IPS DF 4.7 (cell line): Measurements from ENCODE around the gene DDX28.
"Not testable (repeated sequence)": the region's sequence is repeated elsewhere in the genome, so short reads cannot be mapped to it uniquely, and the experiment has no call there.

ENCODE experiments used
- DNase-seq: peaks from one replicate; pipeline ENCODE4 v3.0.0-alpha.2; 2013; ENCODE audit warnings: low spot score; ENCODE audit errors: extremely low read depth

The DDX28 gene

GRCh38 chr16:68037841-68038597, 15.0 kb upstream of the DDX28 start:
- no peak for DNase-seq

GRCh38 chr16:68035227-68035626, 12.2 kb upstream of the DDX28 start:
- DNase-seq, result no peak

GRCh38 chr16:68033101-68033500, 10.1 kb upstream of the DDX28 start:
- no peak for DNase-seq

- no peak for DNase-seq
These were observed 8.9 kb upstream of the DDX28 start for GRCh38 chr16:68031951-68032350.

- DNase-seq, result not testable (repeated sequence)
These were observed 7.1 kb upstream of the DDX28 start for GRCh38 chr16:68030108-68030507.

GRCh38 chr16:68028996-68029395, 6.0 kb upstream of the DDX28 start:
- no peak for DNase-seq

- DNase-seq, result no peak
These were observed 729 bp downstream of the DDX28 start for GRCh38 chr16:68022278-68022727.

GRCh38 chr16:68021490-68021889, 1.5 kb downstream of the DDX28 start:
- DNase-seq, result no peak

- no peak for DNase-seq
These were observed 3.8 kb downstream of the DDX28 start for GRCh38 chr16:68019167-68019680.

GRCh38 chr16:68015681-68016080, 7.4 kb downstream of the DDX28 start, which contains the start of gene DPEP2NB:
Gene DPEP2NB (minus strand): TSS chr16:68015911. CDS start chr16:68015770, 141 bp downstream.
- DNase-seq, result no peak

GRCh38 chr16:68013440-68013839, 9.6 kb downstream of the DDX28 start:
- no peak for DNase-seq

- not testable (repeated sequence) for DNase-seq
These were observed 13.2 kb downstream of the DDX28 start for GRCh38 chr16:68009872-68010271.

GRCh38 chr16:68009157-68009735, 13.8 kb downstream of the DDX28 start:
- DNase-seq, result no peak

- no peak for DNase-seq
These were observed 17.2 kb downstream of the DDX28 start for GRCh38 chr16:68005786-68006286.

- no peak for DNase-seq
These were observed 17.8 kb downstream of the DDX28 start for GRCh38 chr16:68005211-68005610.

GRCh38 chr16:68003031-68003430, 20.0 kb downstream of the DDX28 start:
- DNase-seq, result no peak

- DNase-seq, result no peak
These were observed 22.6 kb downstream of the DDX28 start for GRCh38 chr16:68000450-68000849.

GRCh38 chr16:67999985-68000384, 23.0 kb downstream of the DDX28 start:
- no peak for DNase-seq

- not testable (repeated sequence) for DNase-seq
These were observed 24.0 kb downstream of the DDX28 start, which contains the start of gene DPEP2 for GRCh38 chr16:67998779-67999688. Gene DPEP2 (minus strand): TSS chr16:67999484. CDS start chr16:67993212, 6,272 bp downstream.

- DNase-seq, result not testable (repeated sequence)
These were observed 24.7 kb downstream of the DDX28 start for GRCh38 chr16:67998231-67998778.

- DNase-seq, result no peak
These were observed 26.4 kb downstream of the DDX28 start for GRCh38 chr16:67996666-67997065.
